Epithelial cell of prostate (primary cell): ENCODE results near the gene IFFO2.

Source experiments
- DNase-seq: peaks from one replicate; pipeline ENCODE4 v3.0.0-alpha.2; 2011; ENCODE audit warnings: low read depth, low spot score
- H3K27ac ChIP-seq: fragments of 450-650 bp; 2 replicates; pipeline ENCODE4 v1.5.1; 2017; ENCODE audit warnings: mild to moderate bottlenecking

Gene IFFO2

GRCh38 chr1:18923756-18924211 lies 32.7 kb downstream of the IFFO2 start:
- no peak for DNase-seq
- H3K27ac ChIP-seq: peak overlapping the region; percentile 76

GRCh38 chr1:18922848-18923755 lies 33.4 kb downstream of the IFFO2 start:
- no peak for DNase-seq
- H3K27ac ChIP-seq: peak overlapping the region; percentile 76

- peak overlapping the region; percentile 76 for H3K27ac ChIP-seq
These were observed 34.2 kb downstream of the IFFO2 start for GRCh38 chr1:18922319-18922726.

GRCh38 chr1:18921516-18922251 lies 34.8 kb downstream of the IFFO2 start:
- DNase-seq: no peak
- H3K27ac ChIP-seq: no peak overlapping the region

More at GRCh38 chr1:18922319-18922726, 34.2 kb downstream of the IFFO2 start:
- DNase-seq: no peak

- no peak overlapping the region for H3K27ac ChIP-seq
- no peak for DNase-seq
These were observed 35.5 kb downstream of the IFFO2 start for GRCh38 chr1:18920931-18921330.

- no peak for DNase-seq
- H3K27ac ChIP-seq: no peak overlapping the region
These were observed 36.5 kb downstream of the IFFO2 start for GRCh38 chr1:18919956-18920355.

GRCh38 chr1:18919197-18919905 lies 37.1 kb downstream of the IFFO2 start:
- no peak overlapping the region for H3K27ac ChIP-seq
- no peak for DNase-seq

- no peak overlapping the region for H3K27ac ChIP-seq
- no peak for DNase-seq
These were observed 38.1 kb downstream of the IFFO2 start for GRCh38 chr1:18918417-18918816.

GRCh38 chr1:18917071-18917799 lies 39.2 kb downstream of the IFFO2 start:
- no peak overlapping the region for H3K27ac ChIP-seq
- no peak for DNase-seq

GRCh38 chr1:18915341-18915740 lies 41.1 kb downstream of the IFFO2 start:
- no peak overlapping the region for H3K27ac ChIP-seq
- DNase-seq: no peak

- no peak for DNase-seq
- no peak overlapping the region for H3K27ac ChIP-seq
These were observed 43.2 kb downstream of the IFFO2 start for GRCh38 chr1:18913065-18913835.

GRCh38 chr1:18912550-18912949 lies 43.9 kb downstream of the IFFO2 start:
- no peak overlapping the region for H3K27ac ChIP-seq
- DNase-seq: no peak

GRCh38 chr1:18908911-18909771 lies 47.3 kb downstream of the IFFO2 start:
- no peak overlapping the region for H3K27ac ChIP-seq
- DNase-seq: no peak

GRCh38 chr1:18907917-18908845 lies 48.3 kb downstream of the IFFO2 start:
- no peak overlapping the region for H3K27ac ChIP-seq
- no peak for DNase-seq

- H3K27ac ChIP-seq: no peak overlapping the region
- DNase-seq: no peak
These were observed 49.2 kb downstream of the IFFO2 start for GRCh38 chr1:18907021-18907916.

- DNase-seq: no peak
- H3K27ac ChIP-seq: peak overlapping the region; percentile 74
These were observed 53.2 kb downstream of the IFFO2 start for GRCh38 chr1:18903291-18903756.
